GM18526 (cell line): ENCODE results near the gene EP400.

Experiments used
- POLR2A ChIP-seq: IDR thresholded peaks from 3 replicates; pipeline ENCODE4 v1.6.1; 2011; ENCODE audit not compliant: insufficient read length; ENCODE audit errors: extremely low read depth

The EP400 gene

DNA sequence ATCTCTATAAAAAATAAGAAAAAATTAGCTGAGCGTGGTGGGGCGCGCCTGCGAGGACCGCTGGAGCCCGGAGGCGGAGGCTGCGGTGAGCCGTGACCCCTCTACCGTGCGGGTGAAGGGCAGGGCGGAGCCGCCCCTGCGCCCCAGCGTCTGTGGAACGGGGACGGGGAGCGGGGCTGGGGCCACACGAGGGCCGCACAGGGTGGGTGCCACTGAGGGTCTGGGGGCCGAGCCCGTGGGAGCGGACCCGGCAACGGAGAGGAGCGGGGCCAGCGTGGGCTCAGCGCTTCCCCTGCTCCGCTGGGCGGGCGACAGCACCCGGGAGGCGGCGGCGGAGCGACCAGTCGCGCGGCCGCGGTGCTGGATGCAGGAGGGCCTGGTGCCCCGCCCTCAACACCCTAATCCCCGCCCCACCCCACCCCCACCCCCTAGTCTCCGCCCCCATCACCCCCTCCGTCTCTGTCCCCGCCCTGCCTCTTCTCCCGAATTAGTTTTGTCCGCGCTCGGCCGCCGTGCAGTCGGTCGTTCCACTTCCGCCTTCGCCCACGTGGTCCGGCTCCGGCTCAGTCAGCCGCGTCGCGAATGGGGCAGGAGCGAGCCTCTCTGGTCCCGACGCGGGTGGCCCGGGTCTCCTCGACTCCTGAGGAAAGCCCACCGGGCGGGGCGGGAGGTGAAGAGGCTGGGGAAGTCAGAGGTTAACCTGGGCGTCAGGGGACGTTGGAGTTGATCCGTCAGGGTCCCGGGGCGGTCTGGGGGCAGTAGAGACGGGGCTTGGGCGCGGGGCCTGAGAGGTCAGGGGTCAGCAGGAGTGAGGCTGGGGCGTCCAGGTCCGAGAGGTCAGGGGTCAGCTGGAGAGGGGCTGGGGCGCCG, 20.8 kb upstream of the EP400 start, which contains the start of gene PUS1:
PUS1 (plus strand) TSS at position 566 of the 870 bp plus-strand sequence. CDS start 447 bp downstream, outside the sequence.
- peak; percentile 80 for TF ChIP-seq POLR2A

DNA sequence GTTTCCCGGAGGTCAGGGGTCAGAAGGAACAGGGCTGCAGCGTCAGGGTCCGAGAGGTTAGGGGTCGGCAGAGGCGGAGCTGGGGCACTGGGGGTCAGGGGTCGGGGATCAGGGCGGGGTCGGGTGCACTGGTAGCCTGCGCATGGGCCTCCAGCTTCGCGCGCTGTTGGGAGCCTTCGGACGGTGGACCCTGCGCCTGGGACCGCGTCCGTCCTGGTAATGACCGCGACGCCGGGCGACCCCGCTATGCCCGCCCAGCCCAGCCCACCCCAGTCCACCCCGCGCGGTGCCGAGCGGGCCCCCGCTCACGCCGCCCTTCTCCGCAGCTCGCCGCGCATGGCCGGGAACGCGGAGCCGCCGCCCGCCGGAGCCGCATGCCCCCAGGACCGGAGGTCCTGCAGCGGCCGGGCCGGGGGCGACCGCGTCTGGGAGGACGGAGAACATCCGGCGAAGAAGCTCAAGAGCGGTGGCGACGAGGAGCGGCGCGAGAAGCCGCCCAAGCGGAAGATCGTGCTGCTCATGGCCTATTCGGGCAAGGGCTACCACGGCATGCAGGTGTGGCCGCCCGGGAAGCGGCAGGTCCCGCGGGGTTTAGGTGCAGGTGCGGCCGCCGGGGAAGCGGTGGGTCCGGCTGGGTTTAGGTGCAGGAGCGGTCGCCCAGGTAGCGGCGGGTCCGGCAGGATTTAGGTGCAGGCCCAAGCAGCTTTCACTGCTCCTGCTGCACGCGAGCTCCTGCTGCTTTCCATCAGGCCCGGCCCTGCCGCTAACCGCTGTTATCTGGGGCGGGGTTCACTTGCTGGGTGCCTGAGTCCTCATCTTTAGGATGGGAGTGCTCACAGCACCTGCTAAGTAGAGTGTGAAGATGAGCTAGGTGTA, 19.9 kb upstream of the EP400 start:
- TF ChIP-seq POLR2A: no peak

DNA sequence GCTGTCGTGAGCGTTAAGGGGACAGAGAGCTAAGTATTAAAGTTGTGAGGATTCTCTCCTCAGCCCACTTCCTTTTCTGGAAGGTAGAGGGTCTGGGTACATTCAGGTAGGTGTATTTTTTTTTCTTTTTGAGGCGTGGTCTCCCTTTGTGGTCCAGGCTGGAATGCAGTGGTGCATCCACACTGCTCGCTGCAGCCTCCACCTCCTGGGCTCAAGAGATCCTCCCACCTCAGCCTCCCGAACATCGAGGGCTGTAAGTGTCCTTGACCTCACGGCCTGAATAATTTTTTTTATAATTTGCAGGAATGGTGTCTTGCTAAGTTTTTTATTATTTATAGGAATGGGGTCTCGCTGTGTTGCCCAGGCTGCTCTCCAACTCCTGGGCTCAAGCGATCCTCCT, 19.2 kb upstream of the EP400 start:
- no peak for TF ChIP-seq POLR2A

DNA sequence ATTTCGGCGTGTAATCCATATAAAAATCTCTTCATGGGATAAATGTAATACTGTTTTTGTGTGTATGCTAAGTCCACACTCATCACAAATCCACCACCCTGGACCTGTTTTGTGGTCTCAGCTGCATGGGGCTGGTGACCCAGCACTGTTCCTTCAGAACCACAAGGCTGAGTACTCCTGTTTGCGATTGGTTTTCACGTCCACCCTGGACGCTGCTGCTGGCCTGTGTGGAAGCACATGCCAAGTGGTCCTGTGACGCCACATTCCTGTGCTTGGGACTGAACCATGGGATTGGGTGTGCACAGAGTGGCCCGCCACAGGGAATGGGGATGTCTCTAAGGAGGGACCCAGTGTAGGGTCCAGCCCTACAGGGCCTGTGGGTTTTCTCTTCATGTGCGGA, 16.4 kb upstream of the EP400 start:
- no peak for TF ChIP-seq POLR2A

DNA sequence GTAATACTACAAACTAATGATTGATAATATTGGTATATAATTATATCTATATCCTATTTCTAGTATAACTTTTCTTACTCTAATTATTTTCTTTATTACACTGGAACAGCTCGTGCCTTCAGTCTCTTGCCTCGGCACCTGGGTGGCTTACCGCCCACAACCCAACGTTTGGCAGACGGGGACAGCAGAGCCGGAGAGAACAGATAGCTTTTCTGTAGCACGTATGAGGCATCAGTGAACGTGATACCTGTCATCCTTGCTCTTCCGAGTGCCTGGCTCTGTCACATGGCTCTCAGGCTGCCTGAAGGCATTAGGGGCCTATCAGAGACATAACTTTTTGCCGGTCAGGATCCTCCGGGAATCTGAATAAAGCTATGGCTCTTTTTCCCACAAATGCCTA, 15.2 kb upstream of the EP400 start:
- no peak for TF ChIP-seq POLR2A

DNA sequence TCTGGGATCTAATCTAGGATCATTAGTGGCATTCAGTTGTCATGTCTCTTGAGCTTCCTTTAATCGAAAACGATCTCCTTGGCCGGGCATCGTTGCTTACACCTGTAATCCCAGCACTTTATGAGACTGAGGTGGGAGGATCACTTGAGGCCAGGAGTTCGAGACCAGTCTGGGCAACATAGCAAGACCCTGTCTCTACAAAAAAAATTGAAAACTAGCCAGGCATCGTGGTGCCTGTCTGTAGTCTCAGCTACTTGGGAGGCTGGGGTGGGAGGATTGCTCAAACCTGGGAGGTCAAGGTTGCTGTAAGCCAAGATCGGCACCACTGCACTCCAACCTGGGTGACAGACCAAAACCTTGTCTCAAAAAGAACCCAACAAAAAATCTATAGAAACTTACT, 11.7 kb upstream of the EP400 start:
- TF ChIP-seq POLR2A: no peak

DNA sequence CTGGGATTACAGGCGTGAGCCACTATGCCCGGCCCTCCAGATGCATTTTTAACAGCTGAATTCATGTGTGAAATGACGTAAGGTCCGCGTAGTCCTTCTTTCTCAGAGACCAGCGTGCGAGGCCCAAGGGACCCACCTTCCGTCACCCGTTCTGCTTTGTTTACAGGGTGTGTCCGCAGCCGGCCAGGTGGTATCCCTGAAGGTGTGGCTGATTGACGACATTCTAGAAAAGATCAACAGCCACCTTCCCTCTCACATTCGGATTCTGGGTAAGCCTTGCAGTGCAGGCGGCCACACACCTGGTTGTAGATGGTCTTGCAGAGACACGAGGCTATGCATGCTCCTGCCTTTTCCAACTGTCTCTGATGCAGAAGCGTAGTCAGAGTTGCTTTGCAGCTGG, 10.7 kb upstream of the EP400 start:
- TF ChIP-seq POLR2A: no peak

DNA sequence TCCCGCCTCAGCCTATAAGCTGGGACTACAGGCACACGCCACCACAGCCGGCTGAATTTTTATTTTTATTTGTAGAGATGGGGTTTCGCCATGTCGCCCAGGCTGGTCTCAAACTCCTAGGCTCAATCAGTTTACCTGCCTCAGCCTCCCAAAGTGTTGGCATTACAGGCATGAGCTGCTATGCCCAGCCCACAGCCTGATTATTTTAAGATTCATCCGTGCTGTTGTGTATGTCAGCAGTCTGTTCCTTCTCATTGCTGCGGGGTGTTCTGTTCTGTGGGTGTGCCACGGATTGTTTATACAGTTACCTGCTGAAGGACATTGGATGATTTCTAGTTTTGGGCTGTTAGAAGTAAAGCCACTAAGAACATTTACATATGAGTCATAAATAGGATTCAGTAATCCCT, 9.6 kb upstream of the EP400 start:
- no peak for TF ChIP-seq POLR2A

DNA sequence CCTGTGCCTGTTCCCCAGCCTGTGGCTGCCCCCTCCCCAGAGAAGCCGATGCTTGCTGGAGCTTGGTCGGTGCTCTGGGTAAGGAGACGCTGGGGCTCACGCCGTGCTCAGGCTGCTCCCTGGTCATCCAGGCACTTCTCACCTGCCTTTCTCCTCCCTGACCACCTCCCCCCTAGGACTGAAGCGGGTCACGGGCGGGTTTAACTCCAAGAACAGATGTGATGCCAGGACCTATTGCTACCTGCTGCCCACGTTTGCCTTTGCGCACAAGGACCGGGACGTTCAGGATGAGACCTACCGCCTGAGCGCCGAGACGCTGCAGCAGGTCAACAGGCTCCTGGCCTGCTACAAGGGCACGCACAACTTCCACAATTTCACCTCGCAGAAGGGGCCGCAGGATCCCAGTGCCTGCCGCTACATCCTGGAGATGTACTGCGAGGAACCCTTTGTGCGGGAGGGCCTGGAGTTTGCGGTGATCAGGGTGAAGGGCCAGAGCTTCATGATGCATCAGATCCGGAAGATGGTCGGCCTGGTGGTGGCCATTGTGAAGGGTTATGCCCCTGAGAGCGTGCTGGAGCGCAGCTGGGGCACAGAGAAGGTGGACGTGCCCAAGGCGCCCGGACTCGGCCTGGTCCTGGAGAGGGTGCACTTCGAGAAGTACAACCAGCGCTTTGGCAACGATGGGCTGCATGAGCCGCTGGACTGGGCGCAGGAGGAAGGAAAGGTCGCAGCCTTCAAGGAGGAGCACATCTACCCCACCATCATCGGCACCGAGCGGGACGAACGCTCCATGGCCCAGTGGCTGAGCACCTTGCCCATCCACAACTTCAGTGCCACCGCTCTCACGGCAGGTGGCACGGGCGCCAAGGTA, 8.4 kb upstream of the EP400 start:
- TF ChIP-seq POLR2A: no peak

DNA sequence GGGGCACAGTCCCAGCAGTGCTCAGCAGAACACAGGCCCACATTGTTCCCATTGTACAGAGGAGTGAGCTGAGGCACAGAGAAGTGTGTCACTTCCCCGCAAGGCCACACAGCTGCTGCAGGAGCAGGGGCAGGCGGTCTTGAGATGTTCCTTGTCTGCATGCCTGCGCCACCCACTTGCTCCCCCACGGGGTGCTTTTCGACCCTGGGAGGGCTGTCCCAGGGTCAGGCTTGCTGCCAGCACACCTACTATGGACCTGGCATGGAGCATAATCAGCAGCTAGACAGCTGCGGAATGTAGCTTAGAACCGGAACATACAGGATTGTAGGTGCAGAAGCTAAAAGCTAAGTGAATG, 7.8 kb upstream of the EP400 start:
- no peak for TF ChIP-seq POLR2A

DNA sequence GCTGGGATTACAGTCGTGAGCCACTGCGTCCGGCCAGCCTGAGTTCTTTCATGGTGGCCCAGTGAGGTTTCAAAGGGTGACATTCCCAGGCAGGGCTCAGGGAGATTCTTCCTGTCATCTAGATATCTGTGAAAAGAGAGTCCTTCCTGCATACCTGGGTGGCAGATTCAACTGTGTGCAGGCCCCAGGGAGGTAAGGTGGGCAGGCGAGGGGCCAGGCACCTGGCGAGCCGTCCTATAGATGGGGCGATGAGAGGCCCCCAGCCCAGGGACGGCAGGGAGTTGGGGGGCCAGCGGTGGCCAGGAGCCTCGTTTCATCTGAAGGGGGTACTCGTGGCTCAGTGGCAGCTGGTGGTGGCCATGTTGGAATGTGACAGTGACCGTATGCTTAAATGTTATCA, 7.1 kb upstream of the EP400 start:
- TF ChIP-seq POLR2A: no peak

DNA sequence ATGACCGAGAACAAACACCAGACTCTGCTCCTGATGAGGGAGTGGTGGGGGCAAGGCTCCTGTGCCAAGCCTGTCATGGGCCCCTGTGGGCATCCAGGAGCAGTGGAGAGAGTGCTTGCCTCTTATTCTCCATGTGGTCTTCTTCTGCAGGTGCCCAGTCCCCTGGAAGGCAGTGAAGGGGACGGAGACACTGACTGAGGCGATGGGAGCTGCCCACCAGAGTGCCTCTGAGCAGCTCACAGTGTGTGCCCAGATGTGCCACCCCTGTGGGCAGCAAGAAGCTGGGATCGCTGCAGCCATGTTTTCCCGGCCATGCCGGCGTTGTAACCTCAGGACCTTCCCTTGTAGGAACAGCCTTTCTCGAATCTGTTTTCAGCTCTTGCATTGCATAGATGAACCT, 6.4 kb upstream of the EP400 start:
- TF ChIP-seq POLR2A: no peak

DNA sequence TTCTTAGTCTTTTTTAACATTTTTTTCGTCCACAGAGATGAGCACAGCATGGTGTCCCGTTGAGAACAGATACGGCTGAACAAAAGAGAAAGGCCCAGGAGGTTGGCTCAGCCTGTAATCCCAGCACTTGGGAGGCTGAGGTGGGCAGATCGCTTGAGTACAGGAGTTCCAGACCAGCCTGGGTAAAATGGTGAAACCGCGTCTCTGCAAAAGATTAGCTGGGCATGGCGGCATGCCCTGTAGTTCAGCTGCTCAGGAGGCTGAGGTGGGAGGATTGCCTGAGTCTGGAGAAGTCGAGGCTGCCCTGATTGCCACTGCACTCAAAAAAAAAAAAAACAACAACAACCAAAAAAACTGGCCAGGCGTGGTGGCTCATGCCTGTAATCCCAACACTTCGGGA, 5.9 kb upstream of the EP400 start:
- no peak for TF ChIP-seq POLR2A

DNA sequence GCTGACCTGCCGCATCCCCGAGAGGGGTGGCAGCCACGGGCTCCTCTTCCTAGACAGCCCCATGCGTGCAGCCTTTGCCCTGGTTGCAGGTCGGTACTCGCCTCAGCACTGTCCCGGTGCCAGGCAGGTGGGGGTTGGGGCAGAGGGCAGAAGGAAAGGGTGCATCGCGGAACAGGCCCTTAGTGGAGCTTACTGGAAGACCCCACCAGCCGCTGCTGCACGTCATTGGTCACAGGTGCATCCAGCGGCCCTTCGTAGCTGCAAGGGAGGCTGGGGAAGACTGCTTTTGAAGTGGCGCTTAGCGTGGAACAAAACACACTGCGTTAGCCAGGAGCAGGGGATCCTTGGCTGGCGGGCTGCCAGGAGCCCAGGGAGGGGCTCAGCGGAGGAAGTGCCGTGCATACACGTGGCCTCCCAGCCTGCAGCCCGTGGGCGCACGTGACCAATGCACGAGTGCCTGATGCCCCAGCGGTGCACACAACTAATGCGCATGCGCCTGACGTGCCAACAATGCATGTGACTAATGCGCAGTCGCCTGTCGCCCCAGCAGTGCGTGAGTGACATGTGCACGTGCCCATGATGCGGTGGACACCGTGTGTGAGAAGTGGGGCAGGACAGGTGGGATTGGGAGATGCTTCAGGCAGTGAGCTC, 5.0 kb upstream of the EP400 start:
- TF ChIP-seq POLR2A: no peak

DNA sequence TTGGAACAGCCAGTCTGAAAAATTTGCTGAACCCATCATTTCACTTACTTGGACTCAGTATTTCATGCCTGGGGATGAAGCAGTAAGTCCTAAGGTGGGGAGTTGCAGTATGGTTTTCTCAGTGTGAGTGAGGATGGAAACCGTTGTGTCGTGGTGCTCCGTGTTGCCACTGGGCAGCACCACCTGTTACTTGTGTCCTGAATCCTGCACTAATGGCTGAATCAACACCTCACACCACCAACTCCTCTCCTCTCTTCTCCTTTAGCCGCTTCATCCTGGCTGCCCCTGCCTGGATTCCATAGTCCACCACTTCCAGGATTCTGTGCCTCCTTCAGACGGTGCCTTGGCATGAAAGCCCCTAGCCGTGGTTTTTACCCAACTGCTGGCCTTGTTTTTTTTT, 3.0 kb upstream of the EP400 start:
- TF ChIP-seq POLR2A: no peak
